Measurements from ENCODE around the gene LAMB3.

LAMB3 gene

DNA sequence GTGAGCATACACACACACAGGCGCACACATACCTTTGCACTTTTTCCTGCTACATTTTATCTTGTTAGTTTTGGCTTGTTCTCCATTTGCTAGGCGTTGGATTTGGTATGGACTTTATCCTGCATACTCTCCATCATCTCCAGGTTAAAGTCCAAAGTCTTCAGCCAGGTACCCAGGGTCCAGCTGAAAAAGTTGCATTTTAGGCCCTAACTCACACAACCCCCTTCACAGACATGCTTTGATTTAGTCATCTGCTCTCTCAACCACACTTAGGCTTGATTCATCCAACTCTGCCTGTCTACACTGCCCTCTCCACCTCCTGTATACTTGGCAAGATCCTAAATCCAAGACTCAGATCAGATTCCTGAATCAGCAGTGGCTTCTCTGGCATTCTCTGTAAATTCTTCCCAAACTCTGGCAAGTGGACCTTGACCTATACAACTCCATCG is 10.7 kb upstream of the LAMB3 start:
- DNase-seq (ENCODE audit: low read depth in 3 of 3): no peak

DNA sequence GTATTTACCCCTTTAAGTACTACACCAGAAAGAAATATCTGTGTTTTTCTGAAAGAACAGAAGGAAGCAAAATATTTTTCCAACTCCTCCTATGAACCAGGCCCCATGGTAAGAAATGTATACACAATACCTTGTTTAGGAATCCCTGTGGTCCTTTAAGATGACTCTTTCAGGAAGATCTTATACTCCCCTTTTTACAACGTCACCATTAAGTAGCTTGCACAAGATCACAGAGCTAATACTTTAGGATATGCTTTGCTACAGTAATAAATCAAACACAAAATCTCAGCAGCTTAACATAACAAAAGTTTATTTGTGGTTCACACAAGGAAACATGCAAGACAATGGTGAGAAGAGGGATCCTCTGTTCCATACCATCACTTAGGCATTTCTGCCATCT is 8.8 kb upstream of the LAMB3 start:
- DNase-seq (ENCODE audit: low read depth in 3 of 3): no peak

DNA sequence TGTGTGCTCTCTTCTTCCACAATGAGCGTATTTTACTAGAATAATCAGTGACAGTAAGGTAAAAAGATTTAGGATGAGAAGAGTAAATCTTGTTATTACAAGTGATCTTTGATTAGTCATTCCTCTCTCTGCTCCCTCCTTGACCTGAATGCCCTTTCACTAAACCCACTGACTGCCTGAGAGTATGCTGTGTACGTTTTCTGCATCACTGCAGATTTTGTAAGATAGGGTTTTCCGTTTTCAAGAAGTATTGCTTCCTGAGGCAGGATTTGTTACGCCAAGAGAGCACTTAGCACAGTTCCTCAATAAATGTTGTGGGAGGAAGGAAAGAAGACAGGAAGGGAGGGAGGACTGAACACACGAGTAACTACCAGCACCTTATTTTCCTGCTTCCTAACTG is 7.7 kb upstream of the LAMB3 start:
- DNase-seq (ENCODE audit: low read depth in 3 of 3): no peak

DNA sequence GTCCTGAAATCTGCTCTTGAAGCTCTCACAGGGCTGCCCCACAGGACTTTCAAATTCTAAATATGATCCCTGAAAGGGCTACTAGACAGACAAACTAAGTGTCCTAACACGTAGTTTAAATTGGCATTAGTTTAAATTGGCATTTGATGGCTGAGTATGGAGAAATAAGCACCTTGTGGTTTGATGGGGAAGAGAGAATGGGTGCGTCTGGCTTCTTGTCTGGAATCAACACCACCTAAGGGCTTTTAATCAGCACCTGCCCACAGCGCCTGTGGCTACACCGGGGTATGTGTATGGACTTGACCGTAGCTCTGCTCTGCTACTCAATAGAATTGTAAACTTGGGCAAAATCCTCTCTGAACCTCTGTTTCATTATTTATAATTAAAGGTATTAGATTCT is 5.7 kb upstream of the LAMB3 start:
- DNase-seq (ENCODE audit: low read depth in 3 of 3): no peak

DNA sequence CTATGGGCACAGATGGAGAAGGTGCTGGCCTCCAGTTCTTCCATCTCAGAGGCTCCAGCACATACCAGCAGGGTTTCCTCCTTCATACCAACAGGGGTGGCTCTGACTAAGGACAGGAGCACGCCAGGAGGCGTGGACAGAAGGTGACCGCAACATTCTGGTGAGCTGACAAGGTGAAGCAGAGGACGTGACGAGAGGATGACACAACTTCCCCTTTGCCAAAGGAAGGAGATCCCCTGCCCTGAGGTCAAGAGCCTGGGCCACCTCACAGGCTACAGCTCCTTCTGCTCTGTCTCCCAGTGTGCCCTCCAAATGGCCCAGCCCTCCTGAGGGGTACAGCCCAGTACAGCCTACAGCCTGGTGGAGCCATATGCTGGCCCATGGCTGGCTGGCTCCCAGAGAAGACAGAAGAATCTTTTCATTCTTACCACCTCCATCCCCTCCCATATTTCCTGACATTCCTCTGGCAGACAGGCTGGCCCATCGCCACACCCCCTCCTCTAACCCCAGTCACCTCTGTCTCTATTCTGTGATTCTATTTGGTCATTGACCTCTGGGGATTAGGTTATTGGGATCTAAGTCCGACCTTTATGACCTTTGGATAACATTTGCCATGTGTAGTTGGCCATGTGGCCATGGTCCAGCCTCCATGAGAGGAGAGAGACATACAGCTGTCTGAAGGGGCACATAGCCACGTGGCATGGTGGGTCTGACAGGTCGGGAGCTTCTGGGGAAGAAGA is 5.1 kb upstream of the LAMB3 start:
- DNase-seq (ENCODE audit: low read depth in 3 of 3): no peak

DNA sequence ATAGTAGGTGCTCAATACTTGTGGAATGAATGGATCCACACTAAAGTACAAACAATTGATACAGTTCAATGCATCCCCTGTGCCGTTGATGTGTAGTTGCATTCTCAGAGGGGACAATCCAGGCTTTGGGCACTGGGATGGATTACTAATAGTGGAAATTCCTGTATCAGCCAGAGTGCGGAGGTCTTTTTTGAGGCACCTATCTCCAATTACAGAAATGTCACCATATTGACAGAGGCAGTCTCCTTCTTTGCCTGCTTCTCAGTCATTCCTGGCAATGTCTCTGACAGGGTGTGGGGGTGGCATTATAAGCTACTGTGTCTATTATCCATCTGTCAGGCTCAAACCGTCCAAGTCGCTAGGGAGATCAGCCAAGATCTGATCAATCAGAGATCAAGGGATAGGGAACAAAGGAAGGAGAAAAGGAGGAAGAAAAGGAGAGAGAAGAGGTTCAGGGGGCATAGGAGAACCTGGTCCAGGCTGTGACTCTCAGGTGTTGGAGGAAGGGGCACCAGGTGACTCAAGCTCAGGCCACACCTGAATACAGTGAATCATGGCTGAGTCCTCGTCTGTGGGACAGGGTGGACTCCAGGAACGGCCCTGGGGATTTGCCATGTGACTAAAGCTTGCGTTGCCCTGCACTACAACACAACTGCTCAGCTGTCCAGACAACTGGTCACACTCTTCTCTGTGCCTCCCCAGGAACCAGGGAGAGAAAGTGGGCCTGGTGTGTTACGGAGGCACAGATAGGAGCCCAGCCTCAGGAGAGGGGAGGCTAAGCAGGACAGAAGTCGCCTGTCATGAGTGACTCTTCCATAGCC is 3.4 kb upstream of the LAMB3 start:
- no peak for DNase-seq (ENCODE audit: low read depth in 3 of 3)

DNA sequence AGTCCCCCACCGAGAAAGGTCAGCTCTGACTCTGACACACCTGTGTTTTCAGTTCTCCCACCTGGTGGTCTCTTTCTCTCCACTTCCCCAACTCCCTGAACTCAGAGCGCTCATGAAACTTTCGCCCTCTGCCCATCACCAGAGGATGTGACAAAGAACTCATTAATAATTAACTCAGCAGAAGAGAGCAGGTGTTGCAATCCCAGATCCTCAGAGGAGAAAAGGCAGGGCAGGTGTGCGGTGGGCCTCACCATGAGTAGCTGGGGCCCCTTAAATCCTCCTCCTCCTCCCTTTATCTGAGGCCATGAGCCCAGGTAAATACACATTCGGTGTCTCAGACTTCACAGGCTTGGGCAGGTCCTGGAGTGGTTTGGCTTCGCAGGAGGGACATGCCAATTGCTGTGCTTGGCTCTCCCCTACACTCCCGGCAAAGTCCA is 1.7 kb upstream of the LAMB3 start:
- no peak for DNase-seq (ENCODE audit: low read depth in 3 of 3)

DNA sequence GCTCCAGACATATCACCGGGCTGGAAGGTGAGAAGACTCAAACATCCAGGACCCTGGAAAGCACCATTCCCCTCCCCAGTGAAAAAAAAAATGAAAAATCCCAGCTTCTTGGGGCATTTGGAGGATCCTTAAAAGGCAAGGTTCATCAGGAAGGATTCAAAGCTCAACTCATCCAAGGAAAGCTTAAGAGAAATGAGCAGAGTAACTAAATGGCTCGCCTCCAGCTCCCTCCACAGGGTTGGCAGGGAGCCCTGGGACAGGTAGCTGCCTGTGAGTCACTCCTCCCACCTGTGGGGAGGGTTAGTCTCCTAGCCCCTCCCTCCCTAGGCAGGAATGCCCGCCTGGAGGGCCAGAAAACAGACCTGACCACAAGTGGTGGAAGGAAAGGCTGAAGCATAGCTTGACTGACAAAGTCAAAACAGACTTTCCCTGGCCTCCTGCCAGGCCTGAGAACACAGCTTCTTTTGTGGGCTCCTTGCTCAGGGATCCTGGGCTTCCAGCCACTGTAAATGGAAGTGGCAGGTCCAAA is 712 bp upstream of the LAMB3 start:
- DNase-seq (ENCODE audit: low read depth in 3 of 3): peak; percentile 34 to 63 (median 53)

DNA sequence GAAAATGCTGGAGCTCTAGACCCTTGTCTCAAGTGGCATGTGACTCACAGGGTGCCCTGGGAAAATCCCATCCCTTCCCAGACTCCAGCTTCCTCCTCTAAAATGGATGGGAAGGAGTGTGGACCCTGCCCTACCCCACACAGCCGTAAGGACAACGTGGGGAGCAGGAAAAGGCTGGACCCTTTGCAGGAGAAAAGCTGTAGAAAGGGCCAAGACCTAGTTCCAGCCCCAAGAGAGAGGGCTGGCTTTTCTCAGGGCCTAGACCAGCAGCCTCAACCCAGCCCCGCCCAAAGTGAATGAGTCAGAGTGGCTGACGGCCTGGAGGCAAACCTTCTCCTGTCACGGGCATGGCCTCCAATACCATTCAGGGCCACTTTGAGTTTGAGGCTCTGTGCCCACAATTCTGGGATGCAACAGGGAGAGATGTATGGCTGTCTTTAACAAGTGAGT is 1.1 kb downstream of the LAMB3 start:
- peak; percentile 49 to 76 (median 64) for DNase-seq (ENCODE audit: low read depth in 3 of 3)

DNA sequence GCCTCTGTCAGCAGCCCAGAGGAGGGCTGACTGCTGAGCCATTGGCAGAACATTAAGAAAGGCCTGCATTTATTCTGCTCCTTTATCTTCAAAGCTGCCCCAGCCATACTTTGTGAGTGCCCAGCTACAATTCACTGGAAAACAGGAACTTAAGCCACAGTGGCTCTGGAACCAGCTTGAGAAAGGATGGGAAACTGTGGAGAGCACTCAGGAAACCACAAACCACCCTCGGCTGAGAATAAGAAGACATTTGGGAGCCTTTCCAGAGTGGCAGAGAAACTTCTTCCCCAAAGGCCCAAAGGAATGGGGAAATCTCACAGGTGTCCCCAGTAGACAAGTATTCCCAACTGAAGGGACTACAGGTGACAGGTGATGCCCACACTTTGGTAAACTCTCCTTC is 1.8 kb downstream of the LAMB3 start:
- DNase-seq (ENCODE audit: low read depth in 3 of 3): no peak

DNA sequence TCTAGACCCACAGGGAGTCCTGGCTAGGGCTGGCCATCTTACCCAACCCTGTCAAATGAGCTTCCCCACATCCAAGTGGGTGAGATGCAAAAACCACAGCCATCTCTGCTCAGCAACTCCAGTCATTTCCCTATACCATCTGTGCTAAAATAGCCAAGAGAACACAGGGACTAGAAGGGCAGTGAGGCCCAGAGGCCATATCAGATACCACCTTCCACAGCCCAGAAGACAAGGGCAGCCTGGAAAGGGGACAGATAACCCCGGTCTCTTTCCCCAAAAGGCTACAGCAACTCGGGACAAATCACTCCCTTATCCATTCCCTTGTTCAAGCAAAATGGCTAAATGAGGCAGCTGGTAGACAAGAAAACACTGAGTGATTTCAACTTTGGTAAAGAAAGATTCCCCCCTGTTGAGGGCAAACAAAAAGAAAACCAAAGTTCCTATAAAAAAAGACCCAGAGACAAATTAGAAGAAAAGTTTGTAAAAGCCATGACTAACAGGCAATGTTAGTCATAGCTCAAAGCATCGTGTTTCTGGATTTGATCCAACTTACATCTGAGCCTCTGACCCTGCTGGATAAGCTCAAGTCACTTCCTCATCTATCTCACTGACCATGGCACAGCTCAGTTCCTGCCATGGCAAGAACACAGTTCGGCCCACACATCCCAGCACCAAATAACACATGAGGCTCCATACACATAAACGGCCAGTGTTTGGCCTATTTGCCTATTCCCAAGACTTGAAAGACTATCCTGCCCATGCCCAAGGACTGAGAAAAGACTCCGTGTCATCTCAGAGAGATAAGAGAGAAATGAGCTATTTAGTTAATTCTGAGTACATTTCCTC is 3.1 kb downstream of the LAMB3 start:
- DNase-seq (ENCODE audit: low read depth in 3 of 3): no peak

DNA sequence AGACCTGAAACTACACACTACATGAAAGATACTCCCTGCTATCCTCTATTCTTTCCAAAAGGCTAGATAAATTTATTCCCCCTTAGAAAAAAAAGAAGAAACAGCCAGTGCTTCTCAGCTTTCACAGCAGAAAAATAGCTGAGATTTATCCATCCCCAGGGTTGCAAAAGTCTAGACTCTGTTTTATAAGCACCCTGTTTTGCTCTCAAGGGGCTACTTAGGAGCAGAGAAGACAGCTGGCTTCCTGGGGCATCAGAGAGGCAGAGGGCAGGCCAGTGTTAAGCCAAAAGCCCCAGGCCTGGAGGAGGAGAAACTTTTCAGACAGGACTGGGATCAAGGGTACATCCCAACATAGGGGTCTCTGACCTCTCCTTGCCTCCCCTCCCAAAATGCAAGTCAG is 3.9 kb downstream of the LAMB3 start:
- no peak for DNase-seq (ENCODE audit: low read depth in 3 of 3)

DNA sequence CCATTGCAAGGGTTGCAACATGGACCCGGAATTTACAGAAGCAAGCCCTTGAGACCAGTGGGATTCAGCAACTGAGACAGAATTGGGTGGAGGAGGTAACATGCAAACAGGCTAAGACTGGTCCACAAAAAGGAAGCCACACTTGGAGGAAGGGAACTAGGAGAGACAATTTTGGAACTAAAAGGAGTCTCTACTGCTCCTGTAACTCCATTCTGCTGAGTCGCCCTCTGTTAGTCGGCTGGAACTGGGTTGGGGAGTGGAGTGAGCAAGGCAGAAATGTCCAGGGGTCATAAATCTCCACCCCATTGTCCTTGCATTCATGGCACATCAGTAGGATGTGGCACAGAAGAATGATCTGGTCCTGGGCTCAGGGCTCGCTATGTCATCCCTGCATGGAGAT is 5.1 kb downstream of the LAMB3 start:
- no peak for DNase-seq (ENCODE audit: low read depth in 3 of 3)

DNA sequence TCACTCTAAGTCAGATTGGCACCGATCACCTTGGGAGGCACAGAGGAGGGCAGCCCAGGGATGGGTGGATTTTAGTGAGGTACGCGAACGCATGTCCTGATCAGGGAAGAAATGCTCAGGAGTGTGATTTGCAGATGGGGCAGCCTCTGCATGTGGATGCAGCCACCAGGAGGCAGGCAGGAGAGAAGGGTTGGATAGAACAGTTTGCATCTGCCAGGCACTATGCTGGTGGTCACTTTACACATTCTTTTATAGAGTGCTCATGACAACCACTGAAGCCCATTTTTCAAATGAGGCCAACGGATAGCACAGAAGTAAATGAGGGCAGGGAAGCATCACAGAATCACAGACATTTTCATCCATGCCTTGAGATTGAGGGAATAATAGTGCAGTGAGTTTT is 5.7 kb downstream of the LAMB3 start:
- no peak for DNase-seq (ENCODE audit: low read depth in 3 of 3)

DNA sequence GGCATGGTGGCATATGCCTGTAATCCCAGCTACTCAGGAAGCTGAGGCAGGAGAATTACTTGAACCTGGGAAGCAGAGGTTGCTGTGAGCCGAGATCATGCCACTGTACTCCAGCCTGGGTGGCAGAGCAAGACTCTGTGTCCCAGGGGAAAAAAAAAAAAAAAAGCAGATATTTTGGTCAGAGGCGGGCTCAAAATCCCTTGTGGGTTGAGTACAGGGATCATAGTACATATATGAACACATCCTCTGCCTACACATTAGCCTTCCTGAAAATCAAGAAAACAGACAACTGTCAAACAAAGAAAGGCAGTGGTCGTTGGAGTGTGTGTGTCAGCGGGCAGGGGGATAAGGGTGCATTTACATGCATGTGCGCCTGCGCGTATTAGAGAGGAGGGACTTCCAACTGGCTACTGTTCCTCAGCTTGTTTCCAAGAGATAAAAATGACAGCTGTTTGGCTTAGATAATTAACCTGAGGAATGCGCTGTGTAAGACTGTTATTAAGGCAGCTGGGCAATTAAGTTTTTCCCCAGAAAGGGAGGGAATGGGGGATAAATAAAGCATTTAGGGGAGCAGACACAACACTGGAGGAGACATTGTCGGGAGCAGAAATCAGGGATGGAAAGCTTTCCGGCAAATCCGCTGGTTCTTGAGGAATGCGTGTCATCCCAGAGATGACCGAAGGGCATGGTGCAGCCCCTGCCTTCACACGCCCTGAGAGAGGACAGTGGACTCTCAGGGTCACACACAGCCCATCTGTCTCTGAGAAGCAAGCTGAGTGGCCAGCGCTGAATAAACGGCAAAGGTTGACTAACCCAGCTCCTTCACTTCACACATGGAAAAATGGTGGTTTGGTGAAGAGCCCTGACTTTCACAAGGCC is 6.4 kb downstream of the LAMB3 start:
- DNase-seq (ENCODE audit: low read depth in 3 of 3): no peak

DNA sequence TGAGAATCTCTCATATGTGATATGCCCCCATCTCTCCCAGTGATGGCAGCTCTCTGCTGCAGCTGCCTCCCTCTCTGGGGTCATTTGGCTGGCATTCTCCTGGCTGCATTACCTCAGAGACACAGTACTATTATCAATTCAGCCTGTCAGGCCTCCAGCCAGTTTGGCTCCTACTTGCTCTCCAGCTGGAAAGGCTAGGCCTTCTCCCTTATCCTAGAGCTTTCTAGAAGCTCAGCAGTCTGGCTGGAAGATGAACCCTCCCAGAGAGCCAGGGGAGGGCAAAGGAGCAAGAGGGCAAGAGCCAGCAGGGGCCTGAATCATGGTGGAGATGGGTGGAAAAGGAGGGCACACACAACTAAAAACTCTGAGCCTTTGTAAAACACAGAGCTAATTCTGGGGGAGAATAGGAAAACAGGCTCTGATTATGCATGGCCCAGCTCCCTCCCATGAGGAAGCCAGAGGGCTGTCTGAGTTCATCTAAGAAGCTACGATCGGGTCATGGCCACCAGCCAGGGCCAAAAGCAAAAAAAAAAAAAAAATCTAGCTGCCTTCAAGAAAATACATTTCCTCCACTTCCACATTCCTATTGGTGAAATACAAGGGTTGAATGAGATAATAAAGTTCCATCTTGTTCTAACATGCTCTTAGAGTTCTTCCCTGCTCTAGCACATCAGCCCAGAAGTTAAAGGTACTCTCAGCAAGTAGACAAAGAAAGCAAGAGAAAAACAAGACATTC is 8.8 kb downstream of the LAMB3 start:
- DNase-seq (ENCODE audit: low read depth in 3 of 3): no peak

DNA sequence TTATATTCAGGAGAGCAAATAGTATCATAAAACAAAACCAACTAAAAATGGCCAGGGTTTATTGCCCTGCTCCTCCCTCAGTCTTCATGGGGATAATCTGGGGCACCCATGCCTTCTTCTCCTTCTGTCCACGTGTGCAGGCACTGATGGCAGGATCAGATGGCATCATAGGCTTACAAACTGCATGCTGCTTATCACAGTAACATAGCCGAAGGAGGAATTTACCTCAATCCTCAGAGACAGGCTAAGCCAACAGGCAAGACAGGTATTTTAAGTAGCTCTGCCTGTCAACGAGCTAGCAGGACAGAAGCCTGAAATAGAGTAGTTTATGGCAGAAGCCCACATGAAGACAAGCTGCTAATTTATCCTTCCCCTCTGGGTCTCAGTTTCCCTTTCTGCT is 9.4 kb downstream of the LAMB3 start:
- no peak for DNase-seq (ENCODE audit: low read depth in 3 of 3)

DNA sequence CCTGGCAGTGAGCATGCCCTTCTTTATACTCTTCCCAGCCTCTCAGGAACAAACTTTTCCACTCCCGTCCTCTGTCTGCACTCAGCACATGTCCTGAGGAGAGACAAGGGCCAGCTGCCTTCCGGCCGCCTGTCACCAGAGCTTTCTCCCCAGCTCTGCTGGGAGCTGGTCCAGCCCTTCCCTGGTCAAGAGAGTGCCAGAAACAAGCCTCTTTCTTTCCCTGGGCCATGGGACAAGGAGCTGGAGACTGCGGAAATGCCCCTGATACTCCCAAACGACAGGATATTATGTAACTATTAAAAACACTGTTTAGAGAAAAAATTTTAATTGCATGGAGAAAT is 10.4 kb downstream of the LAMB3 start:
- DNase-seq (ENCODE audit: low read depth in 3 of 3): no peak

DNA sequence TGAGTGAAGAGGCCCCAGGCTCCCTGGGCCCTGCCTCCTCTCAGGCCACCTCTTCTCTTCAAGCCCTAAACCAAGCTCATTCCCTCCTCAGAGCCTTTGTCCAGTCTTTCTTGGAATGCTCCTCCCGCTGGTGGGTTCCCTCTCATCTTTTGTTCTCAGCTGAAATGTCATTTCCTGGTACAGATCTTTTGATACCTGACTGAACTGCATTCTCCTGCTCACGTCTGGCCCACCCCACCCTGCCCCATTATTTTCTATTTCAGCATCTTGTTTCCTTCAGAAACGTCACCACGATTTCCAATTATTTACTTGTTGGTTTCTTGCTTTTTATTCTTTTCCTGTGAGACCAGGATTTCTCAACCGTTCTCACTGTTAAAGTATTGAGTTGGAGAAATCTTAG is 16.4 kb downstream of the LAMB3 start:
- DNase-seq (ENCODE audit: low read depth in 3 of 3): no peak

DNA sequence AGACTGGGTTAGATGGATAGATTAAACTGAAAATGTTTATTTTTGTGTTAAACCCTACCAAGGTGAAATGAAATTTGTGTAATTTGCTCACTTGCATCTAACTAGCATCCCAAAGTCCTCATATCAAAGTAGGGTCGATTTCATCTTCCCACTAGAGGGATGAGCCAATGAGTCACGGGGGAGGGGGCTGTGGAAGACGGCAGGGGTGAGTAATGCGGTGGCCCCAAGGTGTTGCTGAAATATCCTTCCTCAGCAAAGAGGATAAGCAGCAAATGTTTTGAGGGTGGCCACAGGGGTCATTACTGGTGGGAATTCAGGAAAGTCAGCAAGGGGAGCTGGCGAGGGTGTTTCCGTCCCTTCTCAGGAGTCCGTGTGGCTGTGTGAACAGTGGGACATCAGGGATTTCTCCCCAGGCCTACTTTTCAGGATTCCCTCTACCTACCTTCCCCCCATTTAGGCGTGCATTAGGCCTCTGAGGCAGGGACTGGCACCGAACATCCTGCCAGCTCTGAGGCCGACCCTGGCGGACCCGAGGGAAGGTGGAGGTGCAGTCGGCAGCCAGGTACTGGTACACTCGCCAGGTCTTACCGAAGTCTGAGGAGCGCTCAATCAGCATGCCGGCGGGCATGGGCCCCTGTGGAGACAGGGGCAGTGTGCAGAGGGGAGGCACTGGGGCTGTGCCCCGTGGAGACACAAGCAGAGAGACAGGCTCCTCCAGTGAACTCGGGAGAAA is 18.1 kb downstream of the LAMB3 start:
- no peak for DNase-seq (ENCODE audit: low read depth in 3 of 3)

All from stimulated activated CD4-positive, alpha-beta T cell treated with anti-CD3 and anti-CD28 coated beads, TNF-alpha, amount 100 ng/mL, for 48 hours (primary cell).